Fibroblast of lung (primary cell): ENCODE data around the gene ZMYM4. TPM values are rescaled to one million over a fixed set of nuclear protein-coding genes. Genes with fewer than 3 reads are reported as not detected.

ENCODE experiments used
- DNase-seq, 2 donors: peaks; one replicate each; pipeline versions ENCODE4 v3.0.0 to v3.0.0-alpha.2; 2010; ENCODE audit warnings: low read depth in 2 of 2
- H2AFZ ChIP-seq: 2 replicates; pipeline ENCODE4 v1.5.1; 2012; ENCODE audit warnings: low read length, control low read depth, inconsistent platforms
- H3K27ac ChIP-seq: 2 replicates; pipeline ENCODE4 v1.5.1; 2011; ENCODE audit warnings: low read length, control low read depth; ENCODE audit not compliant: insufficient read depth
- H3K27me3 ChIP-seq: 2 replicates; pipeline ENCODE4 v1.5.1; 2011; ENCODE audit warnings: mild to moderate bottlenecking, low read length; ENCODE audit not compliant: control insufficient read depth, insufficient read depth
- H3K36me3 ChIP-seq: 2 replicates; pipeline ENCODE4 v1.5.1; 2011; ENCODE audit warnings: low read length; ENCODE audit not compliant: control insufficient read depth, insufficient read depth
- H3K4me1 ChIP-seq: 2 replicates; pipeline ENCODE4 v1.5.1; 2011; ENCODE audit warnings: low read length; ENCODE audit not compliant: control insufficient read depth, insufficient read depth; ENCODE audit errors: extremely low read depth
- H3K4me2 ChIP-seq: 2 replicates; pipeline ENCODE4 v1.5.1; 2011; ENCODE audit warnings: low read length, control low read depth; ENCODE audit not compliant: insufficient read depth; ENCODE audit errors: extremely low read depth
- H3K4me3 ChIP-seq, 4 experiments: fragments of 200-600 bp in 1 of 4; sonication (generic) in 1 of 4; replicated peaks in 1 of 4; 2 replicates each; pipeline ENCODE4 v1.5.1; 2011 to 2016; ENCODE audit warnings: low read length in 4 of 4, low read depth in 3 of 4, mild to moderate bottlenecking in 3 of 4, control low read depth in 2 of 4, inconsistent platforms in 1 of 4, mixed read lengths in 1 of 4; ENCODE audit not compliant: insufficient read depth in 1 of 4; ENCODE audit errors: control extremely low read depth in 1 of 4
- H3K79me2 ChIP-seq: 2 replicates; pipeline ENCODE4 v1.5.1; 2012; ENCODE audit warnings: mild to moderate bottlenecking, low read length, inconsistent platforms; ENCODE audit not compliant: control insufficient read depth, insufficient read depth
- H3K9ac ChIP-seq: 2 replicates; pipeline ENCODE4 v1.5.1; 2011; ENCODE audit warnings: mild to moderate bottlenecking, low read length, control low read depth; ENCODE audit not compliant: insufficient read depth
- H3K9me3 ChIP-seq: 2 replicates; pipeline ENCODE4 v1.5.1; 2012; ENCODE audit warnings: low read depth, low read length; ENCODE audit not compliant: control insufficient read depth, insufficient read depth
- H4K20me1 ChIP-seq: 2 replicates; pipeline ENCODE4 v1.5.1; 2011; ENCODE audit warnings: low read length; ENCODE audit not compliant: control insufficient read depth, insufficient read depth; ENCODE audit errors: extremely low read depth
- CTCF ChIP-seq, 2 donors: IDR thresholded peaks in 1 of 2; conservative IDR thresholded peaks in 1 of 2; 1 replicate in 1 of 2; 2 replicates in 1 of 2; pipeline ENCODE4 v1.5.1; 2011 to 2012; ENCODE audit warnings: low read length in 2 of 2, control low read depth in 1 of 2, inconsistent platforms in 1 of 2, low read depth in 1 of 2, mild to moderate bottlenecking in 1 of 2
- EZH2 ChIP-seq: IDR thresholded peaks from 2 replicates; pipeline ENCODE4 v1.5.1; 2012; ENCODE audit warnings: low read length, control low read depth, mild to moderate bottlenecking; ENCODE audit errors: missing control alignments
- polyA plus RNA-seq, 2 donors: library from polyadenylated mRNA; depleted of rRNA in 1 of 2; stranded (reverse) in 1 of 2; unstranded in 1 of 2; fragments of >200 nt; gene quantifications; 2 replicates each; pipeline ENCODE4 v1.2.1, GENCODE V29; 2011 to 2012; ENCODE audit warnings: missing spikeins in 1 of 2
- total RNA-seq: library from RNA; depleted of rRNA; stranded (reverse); fragments of >200 nt; gene quantifications from 2 replicates; pipeline ENCODE4 v1.2.1, GENCODE V29; 2014

The ZMYM4 gene
- total and polyA plus RNA-seq, 2 donors (not counting 1 experiment from before 2014, with no cell fraction given), result 40.5 to 54.1 TPM

GRCh38 chr1:35270836-35271235, 2.3 kb downstream of the ZMYM4 start:
- H3K9me3 ChIP-seq, result no peaks in the 10 kb centered on the region
- peak overlapping the region; percentile 13 for H3K4me2 ChIP-seq
- no peak for DNase-seq
- H3K9ac ChIP-seq, result no peak overlapping the region
- no peak overlapping the region for H3K27ac ChIP-seq
- H3K79me2 ChIP-seq, result peaks cover 59% of the 10 kb centered on the region
- no peaks in the 10 kb centered on the region for H3K4me1 ChIP-seq
- no peaks in the 10 kb centered on the region for H3K36me3 ChIP-seq
- TF ChIP-seq CTCF (conservative IDR thresholded peaks at IDR 0.05 in 1 of 2, IDR thresholded peaks at IDR 0.05 in 1 of 2; ENCODE audit: low read depth in 1 of 2, low read length in 2 of 2), result no peak
- TF ChIP-seq EZH2, result no peak
- H3K4me3 ChIP-seq, result no peak overlapping the region
- H4K20me1 ChIP-seq, result peaks cover 3% of the 10 kb centered on the region
- no peak overlapping the region for H2AFZ ChIP-seq
- no peaks in the 10 kb centered on the region for H3K27me3 ChIP-seq

GRCh38 chr1:35274197-35274596, 5.7 kb downstream of the ZMYM4 start:
- Histone ChIP-seq H3K27ac (no peak overlapping the region), H4K20me1 (peaks cover 3% of the 10 kb centered on the region), H3K4me2 (no peak overlapping the region), H3K36me3 (no peaks in the 10 kb centered on the region), H3K9me3 (no peaks in the 10 kb centered on the region), H3K79me2 (peaks cover 67% of the 10 kb centered on the region), H3K4me1 (no peaks in the 10 kb centered on the region), H3K4me3 (no peak overlapping the region), H2AFZ (no peak overlapping the region), H3K9ac (no peak overlapping the region), H3K27me3 (no peaks in the 10 kb centered on the region)
- no peak for DNase-seq
- no peak for TF ChIP-seq CTCF (conservative IDR thresholded peaks at IDR 0.05 in 1 of 2, IDR thresholded peaks at IDR 0.05 in 1 of 2; ENCODE audit: low read depth in 1 of 2, low read length in 2 of 2)
- TF ChIP-seq EZH2, result no peak

- Histone ChIP-seq H3K36me3 (no peaks in the 10 kb centered on the region), H4K20me1 (no peaks in the 10 kb centered on the region)
- peak; percentile 50 to 60 for DNase-seq
These were observed 10.5 kb downstream of the ZMYM4 start for GRCh38 chr1:35278886-35279554.

More at GRCh38 chr1:35278886-35279554, 10.5 kb downstream of the ZMYM4 start:
- no peak overlapping the region for H3K4me2 ChIP-seq
- TF ChIP-seq EZH2 (no peak), CTCF (conservative IDR thresholded peaks at IDR 0.05 in 1 of 2, IDR thresholded peaks at IDR 0.05 in 1 of 2; ENCODE audit: low read depth in 1 of 2, low read length in 2 of 2) (no peak)
- H3K79me2 ChIP-seq, result peaks cover 37% of the 10 kb centered on the region
- H2AFZ ChIP-seq, result no peak overlapping the region
- no peak overlapping the region for H3K4me3 ChIP-seq
- no peak overlapping the region for H3K27ac ChIP-seq
- no peaks in the 10 kb centered on the region for H3K27me3 ChIP-seq
- no peak overlapping the region for H3K9ac ChIP-seq
- no peaks in the 10 kb centered on the region for H3K9me3 ChIP-seq
- no peaks in the 10 kb centered on the region for H3K4me1 ChIP-seq
